ENCODE data around the gene PHACTR1. TPM values are rescaled to one million over a fixed set of nuclear protein-coding genes. Genes with fewer than 3 reads are reported as not detected.

Gene PHACTR1
- polyA plus RNA-seq, 3 donors: 6.1 to 26.9 (median 7.6) TPM

- no peaks in the 10 kb centered on the region for H4K20me1 ChIP-seq (ENCODE audit: insufficient read depth, low read length)
These were observed 571.9 kb downstream of the PHACTR1 start for GRCh38 chr6:13288481-13288880.

GRCh38 chr6:13288969-13289391, 572.4 kb downstream of the PHACTR1 start:
- Mint-ChIP-seq H3K36me3 (peaks cover 57 to 79% of the 10 kb centered on the region in 2 donors), H3K4me1 (peaks cover 21% of the 10 kb centered on the region), H3K9me3 (peaks cover 3 to 17% (median 8%) of the 10 kb centered on the region in 7 donors), H3K27me3 (ENCODE audit: low read depth in 3 of 3) (peaks cover 0 to 1% (median 0%) of the 10 kb centered on the region in 3 donors), H3K4me3 (no peak overlapping the region), H3K27ac (no peak overlapping the region)
- no peak for DNase-seq
- no peaks in the 10 kb centered on the region for H4K20me1 ChIP-seq (ENCODE audit: insufficient read depth, low read length)
- H3K4me2 ChIP-seq (replicated peaks; ENCODE audit: extremely low read depth, low read length, poor library complexity, severe bottlenecking): no peak overlapping the region
- TF ChIP-seq CTCF (IDR thresholded peaks at IDR 0.05): no peak
- no peak overlapping the region for H3K27ac ChIP-seq (ENCODE audit: low read depth in 1 of 2, low read length in 2 of 2)
- H3K9me3 ChIP-seq (replicated peaks in 1 of 2; ENCODE audit: control insufficient read depth in 1 of 2, insufficient read depth in 1 of 2, low read length in 2 of 2): peaks cover 5 to 12% of the 10 kb centered on the region in 2 donors
- no peaks in the 10 kb centered on the region for H3K27me3 ChIP-seq (ENCODE audit: control insufficient read depth in 2 of 2, insufficient read depth in 2 of 2, low read length in 2 of 2)
- no peak overlapping the region for H3K4me3 ChIP-seq (replicated peaks in 1 of 3; ENCODE audit: low read depth in 2 of 3, low read length in 3 of 3)
- peaks cover 18 to 24% of the 10 kb centered on the region in 2 donors for H3K4me1 ChIP-seq (ENCODE audit: control insufficient read depth in 1 of 2, insufficient read depth in 2 of 2, low read length in 2 of 2)
- peaks cover 39 to 65% of the 10 kb centered on the region in 2 donors for H3K36me3 ChIP-seq (replicated peaks in 1 of 2; ENCODE audit: control insufficient read depth in 1 of 2, insufficient read depth in 2 of 2, low read length in 2 of 2)
- H2AFZ ChIP-seq (ENCODE audit: insufficient read depth, low read depth, low read length, poor library complexity, severe bottlenecking): no peak overlapping the region
- 86% methylated on average over 13 of the region's 13 CpGs for WGBS (ENCODE audit: insufficient coverage)
- H3K79me2 ChIP-seq (ENCODE audit: insufficient read depth, low read length): no peaks in the 10 kb centered on the region
- H3K9ac ChIP-seq (ENCODE audit: insufficient read depth, low read length, poor library complexity, severe bottlenecking): no peak overlapping the region
- intact Hi-C loops (cut with micrococcal nuclease): no loop called here

More at GRCh38 chr6:13288481-13288880, 571.9 kb downstream of the PHACTR1 start:
- TF ChIP-seq CTCF (IDR thresholded peaks at IDR 0.05): no peak
- intact Hi-C loops (cut with micrococcal nuclease): no loop called here
- Histone ChIP-seq H3K4me3 (replicated peaks in 1 of 3; ENCODE audit: low read depth in 2 of 3, low read length in 3 of 3) (no peak overlapping the region), H3K36me3 (replicated peaks in 1 of 2; ENCODE audit: control insufficient read depth in 1 of 2, insufficient read depth in 2 of 2, low read length in 2 of 2) (peaks cover 41 to 67% of the 10 kb centered on the region in 2 donors), H3K4me1 (ENCODE audit: control insufficient read depth in 1 of 2, insufficient read depth in 2 of 2, low read length in 2 of 2) (peaks cover 18 to 24% of the 10 kb centered on the region in 2 donors), H3K27ac (ENCODE audit: low read depth in 1 of 2, low read length in 2 of 2) (no peak overlapping the region), H3K4me2 (replicated peaks; ENCODE audit: extremely low read depth, low read length, poor library complexity, severe bottlenecking) (no peak overlapping the region), H3K27me3 (ENCODE audit: control insufficient read depth in 2 of 2, insufficient read depth in 2 of 2, low read length in 2 of 2) (no peaks in the 10 kb centered on the region), H2AFZ (ENCODE audit: insufficient read depth, low read depth, low read length, poor library complexity, severe bottlenecking) (no peak overlapping the region), H3K9ac (ENCODE audit: insufficient read depth, low read length, poor library complexity, severe bottlenecking) (no peak overlapping the region), H3K79me2 (ENCODE audit: insufficient read depth, low read length) (no peaks in the 10 kb centered on the region), H3K9me3 (replicated peaks in 1 of 2; ENCODE audit: control insufficient read depth in 1 of 2, insufficient read depth in 1 of 2, low read length in 2 of 2) (peaks cover 5 to 12% of the 10 kb centered on the region in 2 donors)
- Mint-ChIP-seq H3K27me3 (ENCODE audit: low read depth in 3 of 3) (peaks cover 0 to 3% (median 0%) of the 10 kb centered on the region in 3 donors), H3K27ac (peak overlapping the region in 2 of 7 donors; percentile 55 to 60), H3K4me3 (no peak overlapping the region), H3K4me1 (peaks cover 21% of the 10 kb centered on the region), H3K9me3 (peaks cover 3 to 17% (median 9%) of the 10 kb centered on the region in 7 donors), H3K36me3 (peaks cover 59 to 80% of the 10 kb centered on the region in 2 donors)
- DNase-seq: no peak
- WGBS (ENCODE audit: insufficient coverage): 93% methylated on average over 6 of the region's 9 CpGs

Measured in CD14-positive monocyte (primary cell).